Epithelial cell of proximal tubule (primary cell): ENCODE results near the gene MCF2L. TPM values are rescaled to one million over a fixed set of nuclear protein-coding genes. Genes with fewer than 3 reads are reported as not detected.

Experiments used
- DNase-seq: peaks from one replicate; pipeline ENCODE4 v3.0.0-alpha.2; 2011; ENCODE audit warnings: low read depth
- H3K4me3 ChIP-seq: 2 replicates; pipeline ENCODE4 v1.5.1; 2011; ENCODE audit warnings: low read depth, mild to moderate bottlenecking, low read length
- total RNA-seq: library from RNA; depleted of rRNA; stranded (reverse); fragments of >200 nt; gene quantifications from 2 replicates; pipeline ENCODE4 v1.2.3, GENCODE V29; 2015
- TF ChIP-seq, protein P1 (sequence below): conservative IDR thresholded peaks from 2 replicates; pipeline ENCODE4 v1.5.1; 2012; ENCODE audit warnings: low read depth, mild to moderate bottlenecking, low read length

Gene MCF2L
- total RNA-seq, 1 donor from 2014 or later = 10.8 TPM

DNA sequence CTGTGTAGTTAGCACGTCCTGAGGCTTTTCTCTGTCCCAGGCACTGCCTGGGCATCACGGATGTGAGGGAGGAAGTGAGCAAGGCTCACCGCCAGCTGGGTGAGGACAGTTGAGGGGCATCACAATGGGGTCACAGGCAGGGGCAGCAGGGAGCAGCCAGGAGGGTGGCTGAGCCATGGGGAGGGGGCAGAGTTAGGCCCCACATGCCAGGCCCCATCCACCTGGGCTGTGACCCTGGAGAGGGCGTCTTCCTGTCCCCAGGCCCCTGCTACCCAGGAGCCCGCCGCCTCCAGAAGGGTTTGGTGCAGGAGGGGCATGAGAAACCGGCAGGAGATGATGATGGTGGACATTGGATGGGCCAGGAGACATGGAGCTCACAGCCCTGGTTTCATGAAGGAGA is 79.8 kb downstream of the MCF2L start:
- TF ChIP-seq, protein P1, sequence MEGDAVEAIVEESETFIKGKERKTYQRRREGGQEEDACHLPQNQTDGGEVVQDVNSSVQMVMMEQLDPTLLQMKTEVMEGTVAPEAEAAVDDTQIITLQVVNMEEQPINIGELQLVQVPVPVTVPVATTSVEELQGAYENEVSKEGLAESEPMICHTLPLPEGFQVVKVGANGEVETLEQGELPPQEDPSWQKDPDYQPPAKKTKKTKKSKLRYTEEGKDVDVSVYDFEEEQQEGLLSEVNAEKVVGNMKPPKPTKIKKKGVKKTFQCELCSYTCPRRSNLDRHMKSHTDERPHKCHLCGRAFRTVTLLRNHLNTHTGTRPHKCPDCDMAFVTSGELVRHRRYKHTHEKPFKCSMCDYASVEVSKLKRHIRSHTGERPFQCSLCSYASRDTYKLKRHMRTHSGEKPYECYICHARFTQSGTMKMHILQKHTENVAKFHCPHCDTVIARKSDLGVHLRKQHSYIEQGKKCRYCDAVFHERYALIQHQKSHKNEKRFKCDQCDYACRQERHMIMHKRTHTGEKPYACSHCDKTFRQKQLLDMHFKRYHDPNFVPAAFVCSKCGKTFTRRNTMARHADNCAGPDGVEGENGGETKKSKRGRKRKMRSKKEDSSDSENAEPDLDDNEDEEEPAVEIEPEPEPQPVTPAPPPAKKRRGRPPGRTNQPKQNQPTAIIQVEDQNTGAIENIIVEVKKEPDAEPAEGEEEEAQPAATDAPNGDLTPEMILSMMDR = no peak
- H3K4me3 ChIP-seq = no peak overlapping the region
- no peak for DNase-seq

- DNase-seq = no peak
- H3K4me3 ChIP-seq = no peak overlapping the region
- TF ChIP-seq, protein P1 = no peak
Measured at GRCh38 chr13:113049521-113049941, 80.5 kb downstream of the MCF2L start.

DNA sequence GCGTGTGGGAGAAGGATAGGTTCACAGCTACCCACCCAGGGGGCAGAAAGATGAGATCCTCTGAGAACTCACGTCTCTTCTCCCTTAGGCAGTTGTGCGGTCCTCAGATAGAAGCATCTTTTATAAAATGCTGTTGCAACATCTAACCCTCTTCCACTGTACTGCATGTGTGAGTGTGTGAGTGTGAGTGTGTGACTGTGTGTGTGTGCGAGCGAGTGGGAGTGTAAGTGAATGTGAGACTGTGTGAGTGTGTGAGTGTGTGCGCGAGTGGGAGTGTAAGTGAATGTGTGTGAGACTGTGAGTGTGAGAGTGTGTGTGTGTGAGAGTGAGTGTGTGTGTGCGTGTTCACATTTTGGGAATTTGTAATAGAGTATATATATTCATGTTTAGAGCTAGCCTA is 81.0 kb downstream of the MCF2L start:
- H3K4me3 ChIP-seq = no peak overlapping the region
- TF ChIP-seq, protein P1 = no peak
- no peak for DNase-seq

DNA sequence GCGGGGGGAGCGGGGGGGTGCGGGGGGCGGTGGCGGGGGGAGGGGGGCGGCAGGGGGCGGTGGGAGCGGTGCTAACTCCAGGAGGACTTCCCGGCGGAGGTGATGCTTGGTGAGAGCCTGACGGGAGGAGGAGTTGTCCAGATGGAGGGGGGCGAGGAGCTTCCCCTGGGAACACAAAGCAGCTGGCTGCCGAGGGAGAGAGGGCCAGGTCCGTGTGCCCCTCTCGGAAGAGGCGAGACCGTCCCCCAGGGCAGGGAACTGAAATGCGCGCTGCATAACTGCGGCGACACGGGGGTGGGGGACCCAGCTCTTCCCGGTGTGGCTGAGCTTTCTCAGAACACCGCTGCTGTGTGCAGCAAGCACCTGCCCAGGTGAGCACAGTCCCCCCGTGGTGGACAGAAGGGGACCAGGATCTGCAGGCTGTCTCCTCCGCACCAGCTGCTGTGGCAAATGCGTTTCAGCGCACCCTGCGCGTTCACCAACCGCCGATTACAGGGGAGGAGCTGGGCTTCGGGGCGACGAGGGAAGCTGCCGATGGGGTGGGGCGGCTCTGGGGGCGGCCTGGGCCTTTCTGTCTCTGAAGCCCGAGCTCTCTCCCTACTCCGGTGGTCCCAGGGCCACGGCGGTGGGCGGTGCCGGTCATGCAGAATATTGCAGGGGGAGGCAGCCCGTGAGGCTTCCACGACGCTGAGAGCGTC is 81.9 kb downstream of the MCF2L start:
- no peak for DNase-seq
- no peak overlapping the region for H3K4me3 ChIP-seq
- TF ChIP-seq, protein P1 = no peak

- H3K4me3 ChIP-seq = no peak overlapping the region
- TF ChIP-seq, protein P1 = no peak
- no peak for DNase-seq
Measured at GRCh38 chr13:113051641-113052040, 82.6 kb downstream of the MCF2L start.

GRCh38 chr13:113052206-113052605 is 83.2 kb downstream of the MCF2L start:
- no peak overlapping the region for H3K4me3 ChIP-seq
- TF ChIP-seq, protein P1 = no peak
- no peak for DNase-seq

- DNase-seq = no peak
- no peak overlapping the region for H3K4me3 ChIP-seq
- TF ChIP-seq, protein P1 = no peak
Measured at GRCh38 chr13:113052971-113053370, 84.0 kb downstream of the MCF2L start.
